A549 (cell line): ENCODE measurements around the gene TIGD3. TPM values are rescaled to one million over a fixed set of nuclear protein-coding genes. Genes with fewer than 3 reads are reported as not detected.

Source experiments
- ATAC-seq, 2 experiments: fragments of 200-7000 bp in 1 of 2; fragments of >200 bp in 1 of 2; cut with Nextera tagmentation in 1 of 2; cut with Tn5 transposase in 1 of 2; 3 replicates each; pipeline versions ENCODE4 v1.8.0 to v1.9.1; 2018 to 2020; ENCODE audit warnings: mild to moderate bottlenecking in 1 of 2, moderate library complexity in 1 of 2
- CTCF ChIA-PET: fragments of 300-600 bp; sonication (Branson Sonifier 250); formaldehyde crosslinking; extraction: SDS; loops from one replicate; lab custom pipeline; 2021; ENCODE audit warnings: antibody characterized with exemption, inconsistent platforms; lab: Yijun Ruan, JAX
- POLR2A ChIA-PET: fragments of 350-600 bp; formaldehyde crosslinking; extraction: SDS; loops from one replicate; lab custom pipeline; 2021; ENCODE audit warnings: antibody characterized with exemption, inconsistent platforms; lab: Yijun Ruan, JAX
- DNase-seq, 2 experiments: peaks; one replicate each; pipeline versions ENCODE4 v3.0.0 to v3.0.0-alpha.2; 2011 to 2016; ENCODE audit warnings: low read depth in 1 of 2, low spot score in 1 of 2
- FAIRE-seq: peaks from 2 replicates; lab custom pipeline; 2011; peaks lifted over from hg19 to GRCh38; lab: Jason Lieb, UNC
- H3K27ac ChIP-seq, 2 experiments: fragments of >200 bp; sonication (Bioruptor Twin); formaldehyde crosslinking; 3 replicates each; pipeline ENCODE4 v1.5.1; 2016 to 2017
- H3K4me1 ChIP-seq: fragments of >200 bp; sonication (Bioruptor Twin); formaldehyde crosslinking; 3 replicates; pipeline ENCODE4 v1.6.1; 2016
- H3K4me2 ChIP-seq: fragments of >200 bp; sonication (Bioruptor Twin); formaldehyde crosslinking; 3 replicates; pipeline ENCODE4 v1.6.1; 2016
- H3K4me3 ChIP-seq: fragments of >200 bp; sonication (Bioruptor Twin); formaldehyde crosslinking; 3 replicates; pipeline ENCODE4 v1.5.1; 2016
- H3K9me3 ChIP-seq: fragments of >200 bp; sonication (Bioruptor Twin); formaldehyde crosslinking; 3 replicates; pipeline ENCODE4 v1.6.1; 2016
- CEBPB ChIP-seq, 2 experiments: fragments of >200 bp in 1 of 2; sonication (Bioruptor Twin) in 1 of 2; formaldehyde crosslinking in 1 of 2; IDR thresholded peaks; 2 replicates each; pipeline ENCODE4 v1.6.1; 2012 to 2016
- CHD2 ChIP-seq: fragments of 150-350 bp; IDR thresholded peaks from 2 replicates; pipeline ENCODE4 v1.6.1; 2014; ENCODE audit warnings: low read length; ENCODE audit not compliant: partially characterized antibody
- EHF ChIP-seq: fragments of 250-450 bp; sonication (Bioruptor Pico); IDR thresholded peaks from 2 replicates; pipeline ENCODE4 v1.5.0; 2020; ENCODE audit warnings: mild to moderate bottlenecking
- EHMT2 ChIP-seq: fragments of 200-600 bp; sonication (generic); IDR thresholded peaks from 2 replicates; pipeline ENCODE4 v1.6.1; 2016; ENCODE audit warnings: antibody characterized with exemption, low read depth, mild to moderate bottlenecking, moderate library complexity
- EP300 ChIP-seq, 2 experiments: fragments of >200 bp; sonication (Bioruptor Twin); formaldehyde crosslinking; IDR thresholded peaks; 2 replicates in 1 of 2; 3 replicates in 1 of 2; pipeline ENCODE4 v1.6.1; 2016 to 2017
- ESRRA ChIP-seq: fragments of 150-350 bp; IDR thresholded peaks from 2 replicates; pipeline ENCODE4 v1.6.1; 2014; ENCODE audit warnings: mild to moderate bottlenecking, low read length, borderline replicate concordance
- FOXS1 ChIP-seq: fragments of 250-450 bp; sonication (Bioruptor Pico); IDR thresholded peaks from 2 replicates; pipeline ENCODE4 v1.5.0; 2020; ENCODE audit warnings: mild to moderate bottlenecking, moderate library complexity
- GATA3 ChIP-seq: IDR thresholded peaks from 2 replicates; pipeline ENCODE4 v1.6.1; 2012; ENCODE audit warnings: borderline replicate concordance
- HDAC2 ChIP-seq: fragments of 200-600 bp; sonication (generic); IDR thresholded peaks from 2 replicates; pipeline ENCODE4 v1.6.1; 2016
- HOXB13 ChIP-seq: fragments of 250-450 bp; sonication (Bioruptor Pico); IDR thresholded peaks from 2 replicates; pipeline ENCODE4 v1.5.0; 2020; ENCODE audit warnings: low read depth, mild to moderate bottlenecking, moderate library complexity
- HOXB5 ChIP-seq: fragments of 250-450 bp; sonication (Bioruptor Pico); IDR thresholded peaks from 2 replicates; pipeline ENCODE4 v1.5.0; 2020; ENCODE audit warnings: mild to moderate bottlenecking, moderate library complexity
- MYC ChIP-seq: IDR thresholded peaks from 2 replicates; pipeline ENCODE4 v1.6.1; 2012; ENCODE audit warnings: mild to moderate bottlenecking, inconsistent platforms, low read length, improper control_type of control experiment, borderline replicate concordance
- NPAS2 ChIP-seq: fragments of 250-450 bp; sonication (Bioruptor Pico); IDR thresholded peaks from 2 replicates; pipeline ENCODE4 v1.8.0; 2022; ENCODE audit warnings: mild to moderate bottlenecking, moderate library complexity, borderline replicate concordance
- NR3C1 ChIP-seq: fragments of >200 bp; sonication (Bioruptor Twin); formaldehyde crosslinking; IDR thresholded peaks from 3 replicates; pipeline ENCODE4 v1.6.1; 2017
- PHF8 ChIP-seq: fragments of 200-600 bp; sonication (generic); IDR thresholded peaks from 2 replicates; pipeline ENCODE4 v1.6.1; 2016; ENCODE audit warnings: low read depth, mild to moderate bottlenecking, antibody characterized with exemption, moderate library complexity, borderline replicate concordance
- RARB ChIP-seq: fragments of 250-450 bp; sonication (Bioruptor Pico); IDR thresholded peaks from 2 replicates; pipeline ENCODE4 v1.8.0; 2021; ENCODE audit warnings: mild to moderate bottlenecking, moderate library complexity
- RCOR1 ChIP-seq: fragments of 150-350 bp; IDR thresholded peaks from 2 replicates; pipeline ENCODE4 v1.6.1; 2014; ENCODE audit warnings: antibody characterized with exemption, low read length, low read depth
- SREBF2 ChIP-seq: fragments of 450-650 bp; IDR thresholded peaks from 2 replicates; pipeline ENCODE4 v1.6.1; 2014; ENCODE audit warnings: mild to moderate bottlenecking, moderate library complexity
- TP53 ChIP-seq: fragments of 250-450 bp; sonication (Bioruptor Pico); IDR thresholded peaks from 2 replicates; pipeline ENCODE4 v1.5.0; 2021; ENCODE audit warnings: mild to moderate bottlenecking, moderate library complexity
- WGBS: methylation state at CpG from one replicate; pipeline ENCODE4 v1.1.6; 2017; ENCODE audit errors: missing lambda C conversion rate; 5-methylcytosine and 5-hydroxymethylcytosine counted together
- polyA plus RNA-seq, 4 experiments: library from polyadenylated mRNA; depleted of rRNA in 3 of 4; stranded (reverse); fragments of >200 nt; fragmentation: RNase III in 1 of 4; extraction: RNeasy Plus Mini Kit Qiagen cat#74134 plus additional on column Dnase treatment in 1 of 4; gene quantifications; 2 replicates in 3 of 4; 3 replicates in 1 of 4; pipeline ENCODE4 v1.2.3, GENCODE V29; 2011 to 2017

The TIGD3 gene
- polyA plus RNA-seq, 2 of the 4 experiments (the other 2 are of a cell fraction): 0.37 to 0.66 TPM

GRCh38 chr11:65370659-65371049 is 16.1 kb downstream of the TIGD3 start:
- ATAC-seq: no peak
- no peak for DNase-seq
- Histone ChIP-seq H3K4me3 (no peak overlapping the region), H3K4me1 (peaks cover 22% of the 10 kb centered on the region)
- POLR2A ChIA-PET: interaction anchor here (0.8 to 1.4 kb wide), 8 partner anchors 11 to 137 kb away, joined by 4 to 14 read pairs (median 6); partner anchors contain the start of genes MALAT1, NEAT1 and SLC25A45
- TF ChIP-seq HOXB5 (CRISPR knock-in tag) (no peak), HOXB13 (CRISPR knock-in tag) (no peak), HDAC2 (no peak), RARB (CRISPR knock-in tag) (no peak), PHF8 (no peak)
- TF ChIP-seq, all 56 proteins: peak for 0
- no peaks in the 10 kb centered on the region for H3K9me3 ChIP-seq
- WGBS: 77% methylated on average over 6 of the region's 6 CpGs
- FAIRE-seq: no peak
- CTCF ChIA-PET: interaction anchor here (0.6 to 5.7 kb wide), 10 partner anchors 11 to 139 kb away, joined by 3 to 26 read pairs (median 4); partner anchors contain the start of genes NEAT1 and SLC25A45
- H3K27ac ChIP-seq: peak overlapping the region; percentile 38 to 77; a peak in 5 of 6 replicates
- H3K4me2 ChIP-seq: peak overlapping the region; percentile 52

- ATAC-seq: no peak
- H3K4me1 ChIP-seq: peaks cover 34% of the 10 kb centered on the region
- 87% methylated on average over 14 of the region's 14 CpGs for WGBS
- POLR2A ChIA-PET: no interaction called here
- DNase-seq: no peak
- no peak overlapping the region for H3K4me3 ChIP-seq
- no peak overlapping the region for H3K4me2 ChIP-seq
- no peak for FAIRE-seq
- TF ChIP-seq RCOR1 (no peak), SREBF2 (no peak)
- no peak overlapping the region for H3K27ac ChIP-seq
- H3K9me3 ChIP-seq: no peaks in the 10 kb centered on the region
- CTCF ChIA-PET: interaction anchor here (0.6 to 2.8 kb wide), 10 partner anchors 8 to 136 kb away, joined by 3 to 13 read pairs (median 3); partner anchors contain the start of genes FRMD8 and SLC25A45
These were observed 19.5 kb downstream of the TIGD3 start for GRCh38 chr11:65373839-65374580.

- Histone ChIP-seq H3K4me2 (no peak overlapping the region), H3K27ac (peak overlapping the region in 1 of 2 experiments; percentile 27; a peak in 2 of 6 replicates), H3K9me3 (no peaks in the 10 kb centered on the region), H3K4me3 (no peak overlapping the region), H3K4me1 (peaks cover 44% of the 10 kb centered on the region)
- POLR2A ChIA-PET: no interaction called here
- CTCF ChIA-PET: interaction anchor here (0.7 to 2.8 kb wide), 6 partner anchors 10 to 135 kb away, joined by 3 to 13 read pairs (median 4); no protein-coding TSS in a partner anchor
- no peak for ATAC-seq
- TF ChIP-seq ESRRA: no peak
- no peak for TF ChIP-seq CHD2
- TF ChIP-seq NR3C1: no peak
- TF ChIP-seq EP300 (IDR thresholded peaks at IDR 0.05): no peak
- TF ChIP-seq MYC: no peak
- TF ChIP-seq FOXS1 (CRISPR knock-in tag): no peak
- no peak for TF ChIP-seq HOXB13 (CRISPR knock-in tag)
- no peak for TF ChIP-seq TP53 (CRISPR knock-in tag)
- no peak for TF ChIP-seq EHMT2
- no peak for TF ChIP-seq EHF (CRISPR knock-in tag)
- no peak for TF ChIP-seq RARB (CRISPR knock-in tag)
- TF ChIP-seq NPAS2 (CRISPR knock-in tag): no peak
- no peak for TF ChIP-seq HOXB5 (CRISPR knock-in tag)
- TF ChIP-seq GATA3: no peak
- TF ChIP-seq PHF8: no peak
- no peak for DNase-seq
- FAIRE-seq: no peak
- 82% methylated on average over 8 of the region's 8 CpGs for WGBS
These were observed 20.5 kb downstream of the TIGD3 start for GRCh38 chr11:65375012-65375411.

GRCh38 chr11:65376138-65376713 is 21.7 kb downstream of the TIGD3 start:
- ATAC-seq (no peak; a peak in 1 of 6 replicates), FAIRE-seq (no peak), DNase-seq (no peak)
- Histone ChIP-seq H3K4me2 (no peak overlapping the region), H3K9me3 (no peaks in the 10 kb centered on the region), H3K4me3 (no peak overlapping the region), H3K4me1 (peaks cover 48% of the 10 kb centered on the region), H3K27ac (peak overlapping the region in 1 of 2 experiments; percentile 93; a peak in 2 of 6 replicates)
- CTCF ChIA-PET: interaction anchor here (0.6 to 2.7 kb wide), 6 partner anchors 11 to 134 kb away, joined by 3 to 13 read pairs (median 3); no protein-coding TSS in a partner anchor
- POLR2A ChIA-PET: no interaction called here
- WGBS: 90% methylated on average over 16 of the region's 16 CpGs
- no peak for TF ChIP-seq GATA3
- TF ChIP-seq CEBPB (IDR thresholded peaks at IDR 0.05): no peak
